Smooth muscle cell (in vitro differentiated cells): ENCODE measurements around the gene TYRO3. TPM values are rescaled to one million over a fixed set of nuclear protein-coding genes. Genes with fewer than 3 reads are reported as not detected.
A peak's percentile ranks its signal among the peaks of the same experiment; 100 is the strongest.

Experiments
- DNase-seq: peaks from one replicate; lab custom pipeline; 2025; ENCODE audit not compliant: unreplicated experiment; lab: John Stamatoyannopoulos, UW
- H2AFZ ChIP-seq: fragments of 200-600 bp; sonication (generic); 2 replicates; pipeline ENCODE4 v1.6.0; 2016; ENCODE audit warnings: antibody characterized with exemption, low read depth, mild to moderate bottlenecking
- H3F3A ChIP-seq: fragments of 200-600 bp; sonication (generic); 2 replicates; pipeline ENCODE4 v1.6.0; 2017; ENCODE audit warnings: antibody characterized with exemption, low read depth
- H3K27ac ChIP-seq: fragments of 200-600 bp; sonication (generic); 2 replicates; pipeline ENCODE4 v1.5.1; 2016; ENCODE audit warnings: low read depth, mild to moderate bottlenecking
- H3K27me3 ChIP-seq: fragments of 200-600 bp; sonication (generic); 2 replicates; pipeline ENCODE4 v1.6.1; 2016; ENCODE audit warnings: low read depth, mild to moderate bottlenecking
- H3K36me3 ChIP-seq: fragments of 200-600 bp; sonication (generic); 2 replicates; pipeline ENCODE4 v1.5.1; 2016; ENCODE audit warnings: low read depth
- H3K4me1 ChIP-seq: fragments of 200-600 bp; sonication (generic); 2 replicates; pipeline ENCODE4 v1.5.1; 2016; ENCODE audit warnings: low read depth
- H3K4me2 ChIP-seq: fragments of 200-600 bp; sonication (generic); 2 replicates; pipeline ENCODE4 v1.6.0; 2016; ENCODE audit warnings: mild to moderate bottlenecking
- H3K4me3 ChIP-seq: fragments of 200-600 bp; sonication (generic); 2 replicates; pipeline ENCODE4 v1.5.1; 2016; ENCODE audit warnings: mild to moderate bottlenecking
- H3K79me2 ChIP-seq: fragments of 200-600 bp; sonication (generic); 2 replicates; pipeline ENCODE4 v1.6.0; 2016; ENCODE audit warnings: low read depth, mild to moderate bottlenecking
- H3K9ac ChIP-seq: fragments of 200-600 bp; sonication (generic); 2 replicates; pipeline ENCODE4 v1.6.0; 2016; ENCODE audit warnings: low read depth
- H3K9me3 ChIP-seq: fragments of 200-600 bp; sonication (generic); replicated peaks from 2 replicates; pipeline ENCODE4 v1.5.1; 2016; ENCODE audit warnings: low read depth
- H4K20me1 ChIP-seq: fragments of 200-600 bp; sonication (generic); 2 replicates; pipeline ENCODE4 v1.6.0; 2016; ENCODE audit warnings: low read depth
- WGBS: methylation state at CpG from one replicate; pipeline ENCODE4 v1.1.7; 2016; ENCODE audit warnings: low lambda C conversion rate; 5-methylcytosine and 5-hydroxymethylcytosine counted together
- polyA plus RNA-seq: library from polyadenylated mRNA; unstranded; fragments of >200 nt; fragmentation: Nextera tagmentation; extraction: Ambion mirVana; gene quantifications from 2 replicates; pipeline ENCODE4 v1.2.1, GENCODE V29; 2016
- total RNA-seq: library from RNA; depleted of rRNA; stranded (reverse); fragments of >200 nt; gene quantifications from 2 replicates; pipeline ENCODE4 v1.2.3, GENCODE V29; 2014
- TF ChIP-seq, protein P1 (sequence below): fragments of 200-600 bp; sonication (generic); IDR thresholded peaks from 2 replicates; pipeline ENCODE4 v1.5.1; 2017; ENCODE audit warnings: borderline replicate concordance, mild to moderate bottlenecking, antibody characterized with exemption; ENCODE audit not compliant: insufficient read depth, poor library complexity, severe bottlenecking

TYRO3 gene
- total and polyA plus RNA-seq, 2 experiments from 2014 or later: 11.5 to 20.5 TPM

DNA sequence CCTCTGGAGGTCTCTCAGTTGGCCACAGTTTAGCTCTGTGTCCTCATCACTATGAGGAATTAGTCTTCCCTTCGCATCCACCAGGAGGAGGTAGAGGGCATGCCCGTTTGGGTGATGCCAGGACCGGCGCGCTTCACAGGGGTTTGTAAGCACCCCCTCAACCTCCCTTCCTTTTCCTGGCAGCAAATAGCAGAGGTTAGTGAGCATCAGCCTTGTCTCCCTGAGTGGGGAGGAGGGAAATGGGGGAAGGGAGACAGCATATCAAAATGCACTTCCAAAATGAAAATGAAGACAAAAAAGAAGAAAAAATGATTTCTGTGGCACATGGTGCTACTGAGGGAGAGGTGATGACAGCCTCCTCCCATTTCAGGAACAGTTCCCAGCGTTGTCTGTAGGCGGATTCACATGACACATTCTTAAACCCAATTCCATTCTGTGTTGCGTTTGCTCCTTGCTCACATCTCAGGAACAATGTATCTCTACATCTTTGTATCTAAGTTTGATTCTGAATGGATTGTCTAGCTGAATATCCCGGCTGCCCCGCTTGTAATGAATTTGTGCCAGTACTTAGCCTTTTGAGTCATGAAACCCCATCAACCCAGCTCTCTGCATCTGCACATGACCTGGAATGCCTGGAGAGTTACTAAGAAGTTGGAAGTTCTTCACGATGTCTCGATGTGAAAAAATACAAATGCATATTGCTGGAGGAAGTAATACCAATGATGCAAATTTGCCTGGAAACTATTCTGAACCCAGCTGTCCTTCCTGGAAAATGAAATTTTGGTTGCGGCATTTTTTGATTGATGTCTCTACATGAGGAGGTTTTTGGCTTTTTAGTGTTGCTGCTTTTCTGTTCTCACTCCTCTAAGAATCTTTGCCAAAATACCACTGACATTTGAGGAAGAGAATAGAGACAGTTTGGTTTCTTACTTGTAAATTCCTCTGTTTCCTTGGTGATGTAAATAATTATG is 45.2 kb downstream of the TYRO3 start:
- Histone ChIP-seq H3K4me2 (peak overlapping the region; percentile 66), H3F3A (no peaks in the 10 kb centered on the region), H3K27ac (no peak overlapping the region), H2AFZ (peak overlapping the region; percentile 1), H3K27me3 (no peaks in the 10 kb centered on the region), H3K36me3 (no peaks in the 10 kb centered on the region), H3K9me3 (no peaks in the 10 kb centered on the region), H4K20me1 (no peaks in the 10 kb centered on the region), H3K79me2 (no peaks in the 10 kb centered on the region), H3K4me1 (peaks cover 11% of the 10 kb centered on the region), H3K4me3 (peak overlapping the region; percentile 17), H3K9ac (no peak overlapping the region)
- WGBS: 29% methylated on average over 13 of the region's 13 CpGs
- DNase-seq: peak; percentile 22
- TF ChIP-seq, protein P1, sequence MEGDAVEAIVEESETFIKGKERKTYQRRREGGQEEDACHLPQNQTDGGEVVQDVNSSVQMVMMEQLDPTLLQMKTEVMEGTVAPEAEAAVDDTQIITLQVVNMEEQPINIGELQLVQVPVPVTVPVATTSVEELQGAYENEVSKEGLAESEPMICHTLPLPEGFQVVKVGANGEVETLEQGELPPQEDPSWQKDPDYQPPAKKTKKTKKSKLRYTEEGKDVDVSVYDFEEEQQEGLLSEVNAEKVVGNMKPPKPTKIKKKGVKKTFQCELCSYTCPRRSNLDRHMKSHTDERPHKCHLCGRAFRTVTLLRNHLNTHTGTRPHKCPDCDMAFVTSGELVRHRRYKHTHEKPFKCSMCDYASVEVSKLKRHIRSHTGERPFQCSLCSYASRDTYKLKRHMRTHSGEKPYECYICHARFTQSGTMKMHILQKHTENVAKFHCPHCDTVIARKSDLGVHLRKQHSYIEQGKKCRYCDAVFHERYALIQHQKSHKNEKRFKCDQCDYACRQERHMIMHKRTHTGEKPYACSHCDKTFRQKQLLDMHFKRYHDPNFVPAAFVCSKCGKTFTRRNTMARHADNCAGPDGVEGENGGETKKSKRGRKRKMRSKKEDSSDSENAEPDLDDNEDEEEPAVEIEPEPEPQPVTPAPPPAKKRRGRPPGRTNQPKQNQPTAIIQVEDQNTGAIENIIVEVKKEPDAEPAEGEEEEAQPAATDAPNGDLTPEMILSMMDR: peak; percentile 65

GRCh38 chr15:41605566-41605965 is 46.6 kb downstream of the TYRO3 start:
- no peak overlapping the region for H3K4me2 ChIP-seq
- no peaks in the 10 kb centered on the region for H4K20me1 ChIP-seq
- no peak overlapping the region for H3K4me3 ChIP-seq
- no peak overlapping the region for H2AFZ ChIP-seq
- no peaks in the 10 kb centered on the region for H3K36me3 ChIP-seq
- H3K9me3 ChIP-seq: no peaks in the 10 kb centered on the region
- no peaks in the 10 kb centered on the region for H3F3A ChIP-seq
- TF ChIP-seq, protein P1: no peak
- WGBS: 71% methylated on average over 3 of the region's 3 CpGs
- no peak overlapping the region for H3K9ac ChIP-seq
- H3K79me2 ChIP-seq: no peaks in the 10 kb centered on the region
- peaks cover 11% of the 10 kb centered on the region for H3K4me1 ChIP-seq
- no peaks in the 10 kb centered on the region for H3K27me3 ChIP-seq
- DNase-seq: no peak
- no peak overlapping the region for H3K27ac ChIP-seq

- DNase-seq: no peak
- H3K4me2 ChIP-seq: no peak overlapping the region
- H3K36me3 ChIP-seq: no peaks in the 10 kb centered on the region
- H3F3A ChIP-seq: no peaks in the 10 kb centered on the region
- peak overlapping the region; percentile 19 for H3K27ac ChIP-seq
- H3K79me2 ChIP-seq: no peaks in the 10 kb centered on the region
- H3K9ac ChIP-seq: no peak overlapping the region
- TF ChIP-seq, protein P1: no peak
- no peaks in the 10 kb centered on the region for H3K9me3 ChIP-seq
- peaks cover 11% of the 10 kb centered on the region for H3K4me1 ChIP-seq
- no peak overlapping the region for H3K4me3 ChIP-seq
- WGBS: 42% methylated on average over 1 of the region's 1 CpG
- no peaks in the 10 kb centered on the region for H3K27me3 ChIP-seq
- H4K20me1 ChIP-seq: no peaks in the 10 kb centered on the region
- H2AFZ ChIP-seq: no peak overlapping the region
Observed at GRCh38 chr15:41606997-41607396, 48.0 kb downstream of the TYRO3 start.
